Activated naive CD8-positive, alpha-beta T cell treated with anti-CD3 and anti-CD28 coated beads, Interleukin-2, amount 50 U/mL, for 24 hours (primary cell): ENCODE results near the gene FAM149B1.
"Not testable (repeated sequence)": the region's sequence is repeated elsewhere in the genome, so short reads cannot be mapped to it uniquely, and the experiment has no call there.

ENCODE experiments used
- ATAC-seq: fragments of 150-1000 bp; cut with Tn5 transposase; one replicate; pipeline ENCODE4 v1.10.0; 2021
- DNase-seq: peaks from one replicate; pipeline ENCODE4 v3.0.0; 2021
- H3K27ac Mint-ChIP-seq: one replicate; pipeline ENCODE4 v1.8.0; 2021; ENCODE audit warnings: mild to moderate bottlenecking, mixed read lengths
- H3K27me3 Mint-ChIP-seq: one replicate; pipeline ENCODE4 v1.8.0; 2021; ENCODE audit warnings: mixed read lengths
- H3K36me3 Mint-ChIP-seq: one replicate; pipeline ENCODE4 v1.8.0; 2021; ENCODE audit warnings: low read depth, mixed read lengths
- H3K4me1 Mint-ChIP-seq: one replicate; pipeline ENCODE4 v1.8.0; 2021; ENCODE audit warnings: mixed read lengths
- H3K4me3 Mint-ChIP-seq: one replicate; pipeline ENCODE4 v1.8.0; 2021; ENCODE audit warnings: mild to moderate bottlenecking, moderate library complexity, mixed read lengths
- H3K9me3 Mint-ChIP-seq: one replicate; pipeline ENCODE4 v1.8.0; 2021; ENCODE audit warnings: mixed read lengths

FAM149B1 gene

DNA sequence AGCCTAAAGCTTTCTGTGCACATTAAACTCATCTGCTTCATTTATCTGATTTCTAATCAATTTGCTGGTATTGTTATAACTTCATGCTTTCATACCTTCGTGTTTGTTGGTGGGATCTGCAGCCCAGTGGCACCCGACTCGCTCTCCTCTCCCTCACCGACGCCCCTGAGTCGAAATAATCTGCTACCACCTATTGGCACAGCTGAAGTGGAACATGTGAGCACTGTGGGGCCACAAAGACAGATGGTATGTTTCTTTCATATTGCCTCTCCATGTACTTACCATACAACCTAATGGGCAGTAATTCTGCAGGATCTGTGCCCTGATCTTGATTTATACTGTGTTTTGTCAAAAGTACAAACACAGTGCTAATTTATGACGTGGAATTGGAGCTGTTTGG lies 66.8 kb downstream of the FAM149B1 start:
- H3K4me3 Mint-ChIP-seq, result no peak overlapping the region
- no peaks in the 10 kb centered on the region for H3K4me1 Mint-ChIP-seq
- peaks cover 28% of the 10 kb centered on the region for H3K36me3 Mint-ChIP-seq
- no peak for DNase-seq
- no peaks in the 10 kb centered on the region for H3K27me3 Mint-ChIP-seq
- ATAC-seq, result no peak
- H3K9me3 Mint-ChIP-seq, result no peaks in the 10 kb centered on the region
- H3K27ac Mint-ChIP-seq, result no peak overlapping the region

DNA sequence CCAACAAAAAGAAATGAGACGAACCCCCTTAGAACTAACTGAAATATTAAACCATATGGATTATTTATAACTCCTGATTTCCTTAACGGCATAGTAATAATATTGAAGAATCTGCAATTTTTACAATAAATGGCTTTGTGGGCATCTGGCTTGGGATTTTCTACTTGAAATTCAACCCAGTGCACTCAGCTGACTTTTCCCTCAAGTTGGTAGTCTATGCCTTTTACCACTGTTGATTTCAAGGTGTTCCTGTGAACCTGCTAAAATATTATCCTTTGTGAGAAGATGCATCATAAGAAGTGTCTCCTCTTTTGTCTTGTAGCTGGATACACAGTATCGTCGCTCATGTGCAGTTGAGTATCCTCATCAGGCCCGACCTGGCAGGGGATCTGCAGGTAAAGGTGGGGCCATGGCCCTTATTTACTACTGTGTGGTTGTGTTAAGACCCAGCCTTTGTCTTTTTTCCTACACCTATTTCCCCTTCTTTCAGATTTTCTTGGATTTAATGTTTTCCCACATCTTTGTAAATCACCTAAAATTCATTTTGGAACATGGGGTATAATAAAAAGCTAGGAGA lies 71.2 kb downstream of the FAM149B1 start:
- no peaks in the 10 kb centered on the region for H3K27me3 Mint-ChIP-seq
- ATAC-seq, result no peak
- H3K4me1 Mint-ChIP-seq, result peaks cover 9% of the 10 kb centered on the region
- no peak overlapping the region for H3K27ac Mint-ChIP-seq
- DNase-seq, result no peak
- H3K36me3 Mint-ChIP-seq, result peaks cover 59% of the 10 kb centered on the region
- H3K9me3 Mint-ChIP-seq, result no peaks in the 10 kb centered on the region
- H3K4me3 Mint-ChIP-seq, result no peak overlapping the region

DNA sequence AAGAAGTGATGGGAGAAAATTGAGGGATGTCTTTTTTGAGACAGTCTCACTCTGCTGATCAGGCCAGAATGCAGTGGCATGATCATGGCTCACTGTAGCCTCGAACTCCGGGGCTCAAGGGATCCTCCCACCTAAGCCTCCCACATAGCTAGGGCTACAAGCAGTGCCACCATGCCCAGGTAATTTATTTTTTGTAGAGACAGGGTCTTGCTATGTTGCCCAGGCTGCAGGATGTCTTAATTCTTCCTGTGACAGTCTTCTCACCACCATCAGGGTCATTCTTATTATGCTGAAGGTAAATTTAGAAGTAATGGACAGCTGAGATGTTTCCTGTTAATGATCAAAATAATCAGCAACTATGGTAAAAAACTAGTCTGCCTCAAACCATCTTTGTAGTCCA lies 72.0 kb downstream of the FAM149B1 start:
- H3K27ac Mint-ChIP-seq, result no peak overlapping the region
- no peaks in the 10 kb centered on the region for H3K9me3 Mint-ChIP-seq
- DNase-seq, result no peak
- no peak for ATAC-seq
- H3K4me3 Mint-ChIP-seq, result no peak overlapping the region
- H3K4me1 Mint-ChIP-seq, result peaks cover 17% of the 10 kb centered on the region
- H3K27me3 Mint-ChIP-seq, result no peaks in the 10 kb centered on the region
- peaks cover 63% of the 10 kb centered on the region for H3K36me3 Mint-ChIP-seq

DNA sequence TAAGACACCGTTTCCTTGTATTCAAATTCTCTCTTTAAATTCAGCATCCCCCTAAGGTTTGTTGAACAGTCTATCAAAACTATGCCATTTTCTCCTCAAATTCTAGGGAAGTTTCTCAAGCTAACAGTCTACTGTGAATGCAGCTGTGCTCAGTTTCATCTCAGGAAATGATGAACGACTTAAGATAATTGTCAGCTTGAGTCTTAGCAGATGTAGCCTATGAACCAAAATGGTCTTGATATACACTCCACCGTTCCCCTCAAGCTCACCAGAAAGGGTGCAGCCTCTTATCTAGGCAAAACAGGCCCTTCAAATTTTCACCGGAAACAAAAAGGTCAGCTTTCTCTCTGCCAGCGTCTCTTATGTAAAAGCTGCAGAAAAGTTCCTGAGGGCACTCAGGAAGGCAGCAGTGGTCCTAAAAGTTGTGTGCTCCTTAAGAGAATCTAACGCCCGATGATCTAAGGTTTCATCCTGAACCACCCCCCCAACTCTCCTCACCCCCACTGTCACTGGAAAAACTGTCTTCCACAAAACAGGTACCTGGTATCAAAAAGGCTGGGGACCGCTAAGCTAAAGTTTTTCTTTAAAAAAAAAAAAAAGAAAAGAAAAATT lies 77.1 kb downstream of the FAM149B1 start:
- no peak for ATAC-seq
- Mint-ChIP-seq H3K27ac (peak overlapping the region; percentile 17), H3K9me3 (no peaks in the 10 kb centered on the region), H3K4me1 (peaks cover 49% of the 10 kb centered on the region), H3K27me3 (no peaks in the 10 kb centered on the region), H3K4me3 (peak overlapping the region; percentile 99), H3K36me3 (peaks cover 79% of the 10 kb centered on the region)
- no peak for DNase-seq

DNA sequence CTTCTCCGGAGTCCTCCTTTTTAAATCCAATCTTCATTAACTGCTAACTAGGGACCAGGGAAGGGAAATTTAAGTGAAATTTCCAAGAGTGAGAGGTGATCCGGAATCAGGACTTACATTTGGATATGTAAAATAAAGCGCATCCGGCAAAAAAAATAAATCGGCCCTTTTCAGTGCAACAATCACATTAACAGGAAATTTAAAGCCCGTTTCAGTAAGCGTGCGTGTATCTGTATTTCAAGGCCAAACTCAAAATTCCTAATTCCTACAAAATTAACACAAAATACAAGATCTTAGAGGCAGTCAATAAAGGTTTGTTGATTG lies 78.4 kb downstream of the FAM149B1 start:
- peak overlapping the region; percentile 95 for H3K27ac Mint-ChIP-seq
- DNase-seq, result no peak
- H3K9me3 Mint-ChIP-seq, result no peaks in the 10 kb centered on the region
- H3K4me1 Mint-ChIP-seq, result peaks cover 59% of the 10 kb centered on the region
- no peak for ATAC-seq
- H3K4me3 Mint-ChIP-seq, result peak overlapping the region; percentile 99
- H3K36me3 Mint-ChIP-seq, result peaks cover 78% of the 10 kb centered on the region
- no peaks in the 10 kb centered on the region for H3K27me3 Mint-ChIP-seq

DNA sequence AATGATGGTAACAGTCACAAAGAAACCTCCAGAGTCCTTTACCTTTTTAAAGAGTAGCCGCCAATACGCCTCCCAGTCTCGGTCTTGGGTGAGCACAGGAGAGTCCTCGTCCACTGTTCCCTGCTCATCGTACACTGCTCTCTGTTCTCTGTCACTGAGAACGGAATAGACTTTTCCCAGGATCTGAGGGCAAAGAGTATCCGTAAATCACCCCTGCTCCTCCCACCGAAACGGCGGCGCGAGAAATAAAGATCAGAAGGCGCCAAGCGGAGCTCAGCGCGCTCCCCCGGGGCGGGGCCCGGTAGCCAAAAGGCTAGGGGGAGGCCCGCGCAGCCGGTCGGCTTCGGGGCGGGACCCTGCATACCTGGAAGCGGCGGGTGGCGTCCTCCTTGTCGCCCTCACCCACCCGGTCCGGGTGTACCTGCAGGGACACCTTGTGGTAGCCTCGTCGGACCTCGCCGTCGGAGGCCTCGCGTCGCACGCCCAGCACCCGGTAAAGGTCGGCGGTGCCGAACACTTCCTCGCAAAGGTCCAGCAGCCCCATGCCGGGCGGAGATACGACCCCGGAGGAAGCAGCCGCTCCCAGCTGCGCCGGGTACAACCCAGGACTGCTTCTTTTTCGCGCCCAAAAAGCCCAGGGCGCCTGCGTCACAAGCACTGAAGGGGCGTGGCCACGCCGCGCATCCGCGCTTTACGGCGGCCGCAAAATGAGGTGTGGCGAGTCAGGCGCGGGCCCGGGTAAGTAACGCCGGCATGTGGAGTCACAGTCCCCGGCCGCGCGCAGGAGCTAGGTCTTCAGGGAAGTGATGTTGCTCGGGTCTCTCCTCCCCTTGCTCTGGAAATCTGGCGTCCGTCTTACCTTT lies 79.0 kb downstream of the FAM149B1 start, which contains the start of gene DNAJC9:
DNAJC9 (minus strand) TSS at position 610 of the 863 bp plus-strand sequence; CDS start at position 544, 66 bp downstream.
- Mint-ChIP-seq H3K9me3 (no peaks in the 10 kb centered on the region), H3K27me3 (no peaks in the 10 kb centered on the region), H3K36me3 (peaks cover 77% of the 10 kb centered on the region), H3K4me1 (peaks cover 59% of the 10 kb centered on the region), H3K27ac (peak within 1 kb of the TSS; percentile 95), H3K4me3 (peak within 1 kb of the TSS; percentile 99)
- DNase-seq (peak; percentile 98), ATAC-seq (peak; percentile 91)

DNA sequence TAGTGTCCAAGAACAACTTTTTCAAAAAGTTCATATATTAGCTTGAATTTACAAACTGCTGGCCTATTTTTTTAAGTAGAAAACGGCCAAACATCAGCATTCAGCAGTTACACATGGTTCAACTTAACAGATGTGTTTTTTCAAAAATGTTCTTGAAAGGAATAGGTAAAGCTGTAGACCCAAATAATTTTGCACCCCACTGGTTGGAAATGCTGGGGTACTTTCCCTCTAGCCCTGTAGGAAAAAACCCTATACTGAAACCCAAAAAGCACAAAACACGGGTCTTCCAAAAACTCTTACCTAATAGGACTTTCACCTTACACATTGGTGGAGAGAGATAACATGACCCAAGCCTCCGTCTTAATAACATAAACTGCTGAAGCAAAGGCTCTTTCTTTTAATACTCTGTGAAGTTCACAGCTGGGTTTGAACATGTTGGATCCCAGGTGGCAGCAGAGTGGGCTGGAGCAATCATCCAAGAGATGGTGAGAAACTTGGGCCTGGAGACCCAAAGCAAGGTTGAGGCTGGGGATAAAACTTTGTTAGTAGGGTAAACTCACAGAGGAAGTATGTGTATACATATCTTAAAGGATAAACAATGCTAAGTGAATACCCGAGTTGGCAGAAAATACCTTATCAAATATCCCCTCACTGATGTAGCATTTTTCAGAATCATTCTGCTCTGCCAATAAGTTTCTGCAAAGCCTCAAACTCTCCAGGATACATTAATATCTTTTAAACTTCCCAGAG lies 79.8 kb downstream of the FAM149B1 start:
- peaks cover 63% of the 10 kb centered on the region for H3K4me1 Mint-ChIP-seq
- H3K4me3 Mint-ChIP-seq, result peak overlapping the region; percentile 99
- peaks cover 2% of the 10 kb centered on the region for H3K27me3 Mint-ChIP-seq
- ATAC-seq (no peak), DNase-seq (no peak)
- no peaks in the 10 kb centered on the region for H3K9me3 Mint-ChIP-seq
- peak overlapping the region; percentile 95 for H3K27ac Mint-ChIP-seq
- H3K36me3 Mint-ChIP-seq, result peaks cover 78% of the 10 kb centered on the region

DNA sequence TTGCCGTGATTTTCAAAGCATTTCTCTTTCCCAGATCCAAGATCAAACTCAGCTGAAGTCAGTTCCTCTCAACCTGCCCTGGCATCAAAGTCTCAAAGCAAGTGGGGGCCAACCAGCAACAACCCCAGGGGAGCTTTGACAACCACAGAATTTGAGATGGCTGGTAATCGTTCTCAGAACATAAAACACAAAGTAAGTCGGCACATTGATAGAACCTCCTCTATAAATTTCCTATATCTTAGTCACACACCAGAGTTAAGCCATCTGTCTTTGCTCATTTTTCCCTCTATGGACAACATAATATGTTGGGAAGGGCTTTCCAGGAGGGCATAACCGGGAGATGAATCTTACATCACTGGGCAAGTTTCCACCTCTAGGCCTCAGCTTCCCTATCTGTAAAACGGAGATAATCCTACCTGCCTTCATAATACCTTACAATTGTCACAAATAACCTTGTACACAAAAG lies 80.4 kb downstream of the FAM149B1 start:
- peak overlapping the region; percentile 99 for H3K4me3 Mint-ChIP-seq
- peaks cover 2% of the 10 kb centered on the region for H3K27me3 Mint-ChIP-seq
- ATAC-seq (no peak), DNase-seq (no peak)
- H3K4me1 Mint-ChIP-seq, result peaks cover 65% of the 10 kb centered on the region
- H3K9me3 Mint-ChIP-seq, result no peaks in the 10 kb centered on the region
- peaks cover 75% of the 10 kb centered on the region for H3K36me3 Mint-ChIP-seq
- H3K27ac Mint-ChIP-seq, result peak overlapping the region; percentile 95

DNA sequence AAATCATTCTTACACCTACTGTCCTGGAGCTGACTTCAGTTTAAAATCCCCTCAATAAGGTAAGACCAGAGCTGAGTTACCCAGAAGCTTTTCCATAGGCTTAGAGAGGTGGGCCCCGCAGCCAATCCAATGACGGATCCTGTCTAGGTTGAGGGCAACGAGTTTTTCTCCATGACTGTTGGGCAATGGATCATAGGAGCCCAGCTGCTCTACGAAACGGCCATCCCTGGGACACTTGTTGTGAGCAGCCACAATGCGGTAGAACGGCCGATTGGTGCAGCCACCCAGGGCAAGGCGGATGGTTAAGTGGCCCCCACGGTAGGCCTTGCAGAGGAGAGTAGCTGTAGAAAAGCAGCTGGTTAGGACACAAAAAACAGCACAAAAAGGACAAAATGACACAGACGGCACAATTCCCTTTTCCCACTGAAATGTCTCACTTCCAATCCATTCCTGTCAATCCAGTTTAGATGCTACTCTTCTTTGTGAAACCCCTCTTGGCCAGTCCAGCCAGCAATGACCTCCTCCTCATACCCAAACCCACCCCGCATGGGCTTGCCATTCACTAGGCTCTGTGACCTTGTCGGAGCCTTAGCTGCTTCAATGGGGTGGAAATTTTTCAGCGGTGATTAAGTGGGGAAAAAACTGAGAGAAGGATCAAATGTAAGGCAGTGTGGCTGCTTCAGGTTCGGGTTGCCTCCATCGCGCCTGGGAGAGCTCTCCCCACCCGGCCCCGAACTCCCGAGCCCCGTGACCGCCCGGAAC lies 83.9 kb downstream of the FAM149B1 start:
- Mint-ChIP-seq H3K4me3 (peak overlapping the region; percentile 100), H3K9me3 (no peaks in the 10 kb centered on the region), H3K4me1 (peaks cover 43% of the 10 kb centered on the region), H3K27ac (peak overlapping the region; percentile 96), H3K27me3 (peaks cover 2% of the 10 kb centered on the region), H3K36me3 (peaks cover 41% of the 10 kb centered on the region)
- ATAC-seq (peak; percentile 65), DNase-seq (peak; percentile 20)

DNA sequence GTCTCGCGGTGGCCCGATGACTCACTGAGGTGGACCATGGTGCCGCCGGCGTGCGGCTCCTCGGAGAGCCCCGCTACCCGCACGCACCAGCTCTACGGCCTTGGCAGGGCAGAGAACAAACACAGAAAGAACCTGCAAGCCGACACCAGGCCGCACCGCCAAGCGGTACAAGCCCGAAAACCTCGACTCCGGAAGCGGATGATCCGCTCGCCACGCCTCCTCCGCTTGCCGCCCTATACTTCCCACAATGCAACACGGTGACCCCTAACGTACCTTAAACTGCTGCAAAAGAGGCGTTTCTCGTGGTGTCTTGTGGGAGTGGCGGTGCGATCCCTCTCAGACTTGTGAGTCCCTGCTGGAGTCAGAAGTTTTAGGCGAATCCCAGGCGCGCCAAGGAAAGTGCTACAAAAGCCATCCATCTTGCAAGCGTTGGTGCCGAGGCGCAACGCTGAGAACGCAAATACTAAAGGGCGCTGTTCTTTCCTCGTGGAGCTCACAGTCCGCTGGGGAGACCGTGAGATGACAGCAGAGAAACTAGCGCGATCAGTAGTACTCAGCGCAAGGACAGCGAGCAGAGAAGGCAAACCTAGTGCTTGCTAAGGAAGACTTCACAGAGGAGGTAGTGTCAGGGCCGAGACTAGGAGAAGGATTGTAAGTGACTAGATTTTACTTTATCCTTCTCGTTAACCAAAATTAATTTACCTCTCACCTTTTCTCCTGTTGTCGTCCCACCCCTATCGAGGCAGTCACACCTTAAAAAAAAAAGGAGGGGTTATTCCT lies 84.7 kb downstream of the FAM149B1 start, which contains the start of gene MRPS16:
MRPS16 (minus strand) TSS at position 200 of the 780 bp plus-strand sequence; CDS start at position 38, 162 bp downstream.
- Mint-ChIP-seq H3K36me3 (peaks cover 36% of the 10 kb centered on the region), H3K9me3 (no peaks in the 10 kb centered on the region), H3K4me3 (peak within 1 kb of the TSS; percentile 100), H3K27ac (peak within 1 kb of the TSS; percentile 96), H3K4me1 (peaks cover 39% of the 10 kb centered on the region), H3K27me3 (peaks cover 2% of the 10 kb centered on the region)
- ATAC-seq (peak; percentile 92), DNase-seq (peak; percentile 88)

DNA sequence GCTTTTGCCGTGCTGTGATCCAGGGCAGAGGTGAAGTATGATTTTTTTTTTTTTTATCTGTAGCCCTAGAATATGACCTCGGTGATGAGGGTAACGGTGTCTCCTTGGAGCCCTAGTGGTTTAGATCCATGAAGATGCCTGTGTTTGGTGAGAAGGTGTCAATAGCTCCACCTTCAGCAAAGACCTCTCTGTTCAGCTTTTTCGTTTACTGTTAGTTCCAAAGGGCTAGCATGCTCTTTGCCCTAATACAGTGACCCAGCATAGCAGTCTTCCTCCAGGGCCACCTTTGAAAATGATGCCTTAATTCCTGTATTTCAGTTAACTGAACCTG lies 85.3 kb downstream of the FAM149B1 start:
- Mint-ChIP-seq H3K27ac (peak overlapping the region; percentile 96), H3K9me3 (no peaks in the 10 kb centered on the region), H3K27me3 (peaks cover 2% of the 10 kb centered on the region), H3K36me3 (peaks cover 32% of the 10 kb centered on the region), H3K4me3 (peak overlapping the region; percentile 100), H3K4me1 (peaks cover 33% of the 10 kb centered on the region)
- no peak for ATAC-seq
- no peak for DNase-seq

DNA sequence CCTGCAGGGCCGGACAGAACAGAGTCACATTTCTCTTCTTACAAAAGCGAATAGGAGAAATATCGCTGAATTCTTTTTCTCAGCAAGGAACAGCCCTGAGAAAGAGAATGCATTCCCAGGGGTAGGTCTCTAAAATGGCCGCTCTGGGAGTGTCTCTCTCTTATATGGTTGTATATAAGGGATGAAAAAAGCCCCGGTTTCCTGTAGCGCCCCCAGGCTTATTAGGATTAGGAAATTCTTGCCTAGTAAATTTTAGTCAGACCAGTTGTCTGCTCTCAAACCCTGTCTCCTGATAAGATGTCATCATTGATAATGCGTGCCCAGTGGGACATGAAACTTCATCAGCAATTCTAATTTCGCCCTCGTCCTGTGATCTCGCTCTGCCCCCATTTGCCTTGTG lies 90.7 kb downstream of the FAM149B1 start:
- not testable (repeated sequence) for DNase-seq, ATAC-seq, H3K27me3 Mint-ChIP-seq, H3K36me3 Mint-ChIP-seq, H3K4me3 Mint-ChIP-seq, H3K9me3 Mint-ChIP-seq, H3K27ac Mint-ChIP-seq, H3K4me1 Mint-ChIP-seq

DNA sequence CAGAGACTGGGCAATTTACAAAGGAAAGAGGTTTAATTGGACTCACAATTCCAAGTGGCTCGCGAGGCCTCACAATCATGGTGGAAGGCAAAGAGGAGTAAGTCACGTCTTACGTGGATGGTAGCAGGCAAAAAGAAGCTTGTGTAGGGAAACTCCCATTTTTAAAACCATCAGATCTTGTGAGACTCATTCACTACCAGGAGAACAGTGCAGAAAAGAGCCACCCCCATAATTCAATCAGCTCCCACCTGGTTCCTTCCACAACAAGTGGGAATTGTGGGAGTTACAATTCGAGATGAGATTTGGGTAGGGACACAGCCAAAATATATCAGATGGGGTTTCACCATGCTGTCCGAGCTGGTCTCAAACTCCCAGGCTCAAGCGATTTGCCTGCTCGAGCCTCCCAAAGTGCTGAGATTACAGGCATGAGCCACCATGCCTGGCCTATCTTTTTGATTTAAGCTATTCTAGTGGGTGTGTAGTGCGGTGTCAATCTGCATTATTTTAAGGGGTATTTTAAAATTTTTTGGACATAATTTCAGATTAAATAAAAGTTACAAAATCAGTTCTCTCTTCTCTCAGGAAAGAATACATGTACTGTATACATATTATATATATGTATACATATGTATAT lies 93.6 kb downstream of the FAM149B1 start:
- peaks cover 2% of the 10 kb centered on the region for H3K4me1 Mint-ChIP-seq
- no peaks in the 10 kb centered on the region for H3K27me3 Mint-ChIP-seq
- no peak overlapping the region for H3K4me3 Mint-ChIP-seq
- no peaks in the 10 kb centered on the region for H3K36me3 Mint-ChIP-seq
- DNase-seq (no peak), ATAC-seq (no peak)
- H3K9me3 Mint-ChIP-seq, result peaks cover 7% of the 10 kb centered on the region
- no peak overlapping the region for H3K27ac Mint-ChIP-seq
